SW480 (cell line): ENCODE data around the gene FHIP1A.

Experiments used
- DNase-seq: peaks from one replicate; pipeline ENCODE4 v3.0.0-alpha.2; 2016; ENCODE audit warnings: low spot score

FHIP1A gene

DNA sequence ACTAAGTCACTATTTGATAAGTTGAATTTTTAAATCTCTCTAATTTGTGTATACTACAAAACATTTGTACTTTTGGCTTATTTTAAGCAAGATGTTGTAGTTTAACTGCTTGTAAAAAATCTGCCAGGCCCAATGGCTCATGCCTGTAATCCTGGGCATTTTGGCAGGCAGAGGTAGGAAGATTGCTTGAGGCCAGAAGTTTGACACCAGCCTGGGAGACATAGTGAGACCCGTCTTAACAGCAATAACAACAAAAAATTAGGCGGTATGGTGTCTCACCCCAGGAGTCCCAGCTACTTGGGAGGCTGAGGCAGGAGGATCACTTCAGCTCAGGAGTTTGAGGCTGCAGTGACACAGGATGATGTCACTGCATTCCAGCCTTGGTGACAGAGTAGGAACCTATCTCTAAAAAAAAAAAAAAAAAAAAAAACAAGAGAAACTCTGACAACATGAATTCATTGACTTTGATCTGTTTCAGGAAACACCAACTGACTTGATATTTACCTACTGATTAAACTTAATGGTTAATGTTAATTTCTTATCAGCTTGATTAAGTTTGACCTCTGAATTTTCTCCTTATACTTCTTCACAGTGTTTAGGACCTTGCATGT is 8.9 kb downstream of the FHIP1A start:
- no peak for DNase-seq

DNA sequence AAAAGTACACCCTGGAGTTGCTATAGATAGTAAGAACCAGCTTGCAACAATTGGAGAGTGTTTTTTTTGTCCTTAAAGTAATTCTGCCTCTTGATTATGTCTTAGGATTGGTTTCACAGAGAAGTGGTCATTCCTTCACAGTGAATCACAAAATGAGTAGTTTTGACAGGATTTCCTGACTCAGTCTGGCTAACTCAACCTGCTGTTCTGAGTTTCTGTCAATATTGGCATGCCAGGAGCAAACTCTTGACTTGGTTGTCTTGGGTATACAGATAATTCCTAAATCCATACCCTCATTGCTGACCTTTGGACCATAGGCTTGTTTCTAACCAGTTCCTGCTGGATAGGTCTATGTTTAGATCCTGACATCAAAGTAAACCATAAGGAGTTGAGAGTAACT is 9.4 kb downstream of the FHIP1A start:
- no peak for DNase-seq

DNA sequence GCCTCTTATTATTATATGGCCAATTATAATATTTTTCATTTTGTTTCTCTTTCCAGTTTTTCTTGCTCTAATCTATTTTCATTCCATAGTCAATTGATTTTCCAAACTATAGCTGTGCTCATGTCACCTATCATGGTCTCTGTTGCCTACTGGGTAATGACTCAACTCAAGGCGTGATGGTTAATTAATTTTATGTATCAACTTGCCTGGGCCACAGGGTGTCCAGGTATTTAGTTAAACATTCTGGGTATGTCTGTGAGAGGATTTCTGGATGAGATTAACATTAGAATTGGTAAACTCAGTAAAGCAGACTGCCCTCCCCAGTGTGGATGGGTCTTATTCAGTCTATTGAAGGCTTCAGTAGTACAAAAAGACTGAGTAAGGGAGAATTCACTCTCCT is 9.9 kb downstream of the FHIP1A start:
- no peak for DNase-seq

DNA sequence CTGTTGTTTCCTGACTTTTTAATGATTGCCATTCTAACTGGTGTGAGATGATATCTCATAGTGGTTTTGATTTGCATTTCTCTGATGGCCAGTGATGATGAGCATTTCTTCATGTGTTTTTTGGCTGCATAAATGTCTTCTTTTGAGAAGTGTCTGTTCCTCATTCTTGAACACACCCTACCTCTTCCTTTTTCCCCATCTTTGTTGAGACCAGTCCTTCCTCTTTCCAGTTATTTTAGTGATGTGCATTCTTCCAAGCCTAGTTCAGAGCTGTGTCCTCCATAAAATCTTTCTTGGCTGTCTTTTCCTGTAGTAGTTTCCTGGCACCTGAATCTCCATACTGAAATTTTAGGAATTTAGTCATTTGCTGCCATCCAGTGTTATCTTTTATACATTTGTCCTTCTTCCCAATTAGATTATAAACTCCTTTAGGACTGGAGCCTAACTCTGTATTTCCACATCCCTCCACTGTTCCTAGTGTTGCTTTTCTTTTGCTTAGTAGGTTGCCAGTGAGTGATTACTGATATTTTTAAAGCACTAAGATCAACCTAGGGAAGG is 11.4 kb downstream of the FHIP1A start:
- no peak for DNase-seq

DNA sequence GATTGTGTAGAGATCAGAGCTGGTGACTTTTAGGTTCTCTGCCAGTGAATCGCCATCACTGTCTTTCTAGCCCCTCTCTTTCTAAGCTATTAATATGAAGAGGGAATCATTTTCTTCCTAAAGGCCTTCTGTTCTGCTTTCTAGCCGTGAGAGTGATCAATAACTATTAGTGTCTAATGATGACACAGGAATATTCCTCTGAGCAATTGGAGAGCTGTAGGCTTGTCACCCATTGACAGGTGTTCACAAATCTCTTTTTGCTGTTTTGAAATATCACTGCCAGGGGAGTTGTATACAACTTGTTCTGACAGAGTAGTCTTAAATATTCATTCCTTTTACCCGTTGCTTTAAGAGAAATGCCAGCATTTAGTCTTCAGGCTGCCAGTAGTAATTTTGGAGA is 13.9 kb downstream of the FHIP1A start:
- no peak for DNase-seq

DNA sequence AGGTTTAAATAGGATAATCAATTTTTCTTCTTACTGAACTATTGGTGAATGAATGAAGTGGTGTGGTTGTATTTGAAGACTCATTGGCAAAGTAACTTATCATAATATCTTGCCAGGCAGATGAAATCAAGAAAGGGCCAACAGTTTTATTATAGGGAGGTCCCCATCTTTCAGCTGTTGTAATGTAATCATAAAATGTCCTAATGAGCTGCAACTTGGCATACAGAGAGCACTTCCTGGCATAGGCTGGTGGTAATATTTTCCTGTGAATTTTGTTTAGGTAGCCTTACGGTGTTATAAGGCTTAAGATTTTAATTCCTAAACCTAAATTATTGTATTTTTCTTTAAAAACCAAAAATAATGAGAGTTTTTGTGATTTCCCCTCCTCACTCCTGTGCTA is 17.5 kb downstream of the FHIP1A start:
- no peak for DNase-seq

DNA sequence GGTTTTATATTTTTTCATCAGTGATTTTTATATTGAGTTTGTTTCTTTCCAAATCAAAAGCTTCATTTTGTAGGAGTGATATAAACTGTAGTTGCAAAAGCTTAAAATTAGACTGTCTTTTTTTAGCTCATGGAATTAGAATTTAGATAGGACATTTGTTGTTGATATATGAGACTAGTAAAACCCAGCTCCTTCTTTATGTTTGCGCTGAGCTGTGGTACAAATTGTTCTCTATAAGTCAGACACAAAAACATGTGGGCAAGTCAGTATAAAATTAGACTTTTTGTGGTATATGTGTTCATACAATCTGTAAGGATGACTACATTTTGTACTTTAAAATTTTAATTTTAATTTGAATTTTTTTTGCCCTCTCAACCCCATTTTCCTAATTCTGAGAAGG is 18.3 kb downstream of the FHIP1A start:
- DNase-seq = no peak

DNA sequence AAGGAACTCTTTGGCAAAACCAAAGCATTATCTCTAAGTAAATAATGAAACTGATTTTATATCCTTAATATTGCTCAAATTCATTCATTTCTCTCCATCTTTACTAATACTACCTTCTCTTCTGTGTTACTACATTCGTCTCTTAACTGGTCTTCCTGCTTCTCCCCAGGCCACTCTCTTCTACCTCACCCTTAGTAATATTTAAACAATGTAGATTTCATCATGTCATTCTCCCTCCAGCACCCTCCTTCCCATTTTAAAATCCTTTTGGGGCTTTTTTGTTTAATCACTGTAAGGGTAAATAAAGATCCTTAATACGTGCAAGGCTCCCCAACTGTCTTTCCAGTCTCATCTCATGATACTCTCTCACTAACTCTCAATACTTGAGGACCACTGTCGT is 19.4 kb downstream of the FHIP1A start:
- DNase-seq = no peak

DNA sequence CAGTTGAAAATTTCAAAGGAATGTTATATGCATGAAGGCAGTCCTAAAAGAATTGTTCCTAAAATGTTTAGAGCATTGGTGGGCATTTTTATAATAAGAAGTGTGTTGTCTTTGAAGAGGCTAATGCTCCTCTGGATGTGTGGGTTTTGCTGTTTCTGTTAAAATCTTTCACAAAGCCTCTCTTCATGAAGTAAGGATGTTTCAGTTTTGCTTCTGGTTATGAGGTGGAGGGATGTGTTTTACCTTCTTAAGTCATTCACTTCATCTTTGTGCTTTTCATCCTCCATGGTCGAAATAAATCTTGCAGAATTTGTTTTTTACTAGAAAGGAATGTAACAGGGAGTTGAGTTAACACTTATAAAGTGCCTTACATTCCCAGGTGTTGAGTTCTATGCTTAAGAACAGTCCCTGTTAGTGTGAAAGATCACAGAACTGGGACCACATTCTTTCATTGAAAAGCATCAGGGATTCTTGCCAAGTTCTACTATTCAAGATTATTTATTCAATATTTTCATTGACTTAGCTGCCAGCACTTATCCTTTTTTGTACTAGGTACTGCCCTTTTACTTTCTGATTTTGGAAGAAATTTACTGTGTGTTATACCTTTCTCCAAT is 21.1 kb downstream of the FHIP1A start:
- no peak for DNase-seq

DNA sequence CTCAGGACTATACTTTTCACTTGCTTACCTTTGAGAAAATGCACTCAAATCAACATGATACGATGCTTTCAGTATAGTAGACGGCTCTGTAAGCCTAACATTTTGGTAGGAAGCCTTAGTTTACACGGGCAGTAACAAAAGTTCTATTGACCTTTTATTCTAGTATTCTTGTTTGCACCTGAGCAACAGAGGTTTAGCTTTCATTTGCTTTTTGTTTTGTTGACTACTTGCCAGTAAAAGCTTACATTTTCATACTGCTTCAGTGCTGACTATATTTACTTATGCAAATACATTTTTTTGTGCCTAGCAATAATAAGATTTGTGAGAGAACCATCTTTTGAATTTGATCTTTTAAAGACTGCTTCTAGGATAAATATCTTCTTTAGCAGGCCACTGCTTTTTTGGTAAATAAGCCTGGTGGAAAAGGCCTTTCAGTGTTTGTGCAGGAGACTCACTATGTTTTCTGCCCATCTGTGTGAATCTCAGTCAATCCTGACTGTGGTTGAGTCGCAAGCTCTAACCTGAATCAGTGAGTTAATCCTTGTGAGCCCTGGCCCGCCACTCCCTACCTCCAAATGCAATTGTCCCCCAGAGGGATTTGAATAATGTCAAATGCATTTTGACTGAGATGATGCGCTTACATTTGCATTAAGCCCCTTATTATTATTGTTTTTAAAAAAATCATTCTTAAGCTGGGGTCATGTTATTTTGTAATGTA is 21.9 kb downstream of the FHIP1A start:
- no peak for DNase-seq

DNA sequence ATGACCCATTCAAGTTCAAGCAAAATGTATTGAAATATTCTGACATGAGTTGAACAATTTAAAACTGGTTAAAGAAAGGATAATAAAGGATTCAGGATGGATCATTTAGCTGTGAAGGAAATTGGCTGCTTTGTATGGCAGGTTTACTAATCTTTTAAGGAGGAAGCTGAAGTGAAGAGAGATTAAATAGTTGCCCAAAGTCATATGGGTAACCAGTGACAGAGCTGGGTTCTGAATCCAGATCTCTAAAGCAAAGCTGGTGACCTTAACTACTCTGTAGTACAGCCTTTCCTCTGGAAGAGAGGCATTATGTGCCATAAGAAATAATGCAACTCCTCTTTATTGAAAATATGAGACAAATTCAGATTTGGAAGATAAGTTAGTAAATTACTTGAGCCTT is 22.8 kb downstream of the FHIP1A start:
- no peak for DNase-seq

DNA sequence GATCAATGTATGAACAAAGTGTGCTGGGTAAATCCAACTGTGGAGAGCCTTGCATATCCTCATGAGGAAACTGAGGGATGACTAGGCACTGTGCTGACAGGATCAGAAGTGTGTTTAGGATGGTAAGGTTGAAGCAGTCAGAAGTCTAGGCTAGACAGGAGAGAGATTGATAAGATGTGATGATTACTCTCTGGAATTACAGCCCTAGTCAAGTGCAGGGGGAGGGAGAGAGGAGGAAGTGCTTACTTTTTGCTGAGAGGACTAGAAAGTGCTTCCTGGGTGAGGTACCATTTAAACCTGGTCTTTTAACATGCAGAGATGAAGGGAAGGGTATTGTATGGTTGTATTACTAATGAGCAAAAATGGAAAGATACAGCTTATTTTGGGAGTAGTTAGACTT is 23.7 kb downstream of the FHIP1A start:
- no peak for DNase-seq

DNA sequence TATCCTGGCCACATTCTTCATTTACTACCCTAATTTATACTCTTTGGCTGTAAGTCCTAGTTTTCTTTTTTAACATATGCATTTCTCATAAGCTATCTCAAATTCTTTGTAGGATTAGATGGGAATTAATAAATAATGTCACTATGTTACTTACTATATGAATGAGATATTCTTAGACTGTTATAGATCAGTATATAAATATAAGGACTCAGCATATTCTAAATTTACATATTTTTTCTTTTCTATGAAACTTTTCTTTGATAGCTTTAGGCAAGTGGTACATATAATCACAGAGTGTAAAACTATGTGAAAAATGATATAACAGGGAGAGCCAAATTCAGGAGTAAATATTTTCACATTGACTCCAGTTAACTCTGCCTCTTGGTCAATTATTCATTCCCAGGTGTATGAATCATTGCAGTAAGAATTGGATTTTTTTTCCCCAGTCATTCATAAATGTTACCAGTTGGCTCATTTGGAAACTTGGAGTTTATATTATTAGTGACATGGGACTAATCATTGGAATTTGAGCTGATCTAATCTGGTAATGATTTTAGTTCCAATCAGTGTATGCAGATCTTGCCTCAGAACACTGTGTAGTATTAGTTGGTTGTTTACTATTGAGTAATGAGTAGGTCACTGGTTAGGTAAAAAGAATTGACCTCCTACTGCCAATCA is 25.3 kb downstream of the FHIP1A start:
- no peak for DNase-seq

DNA sequence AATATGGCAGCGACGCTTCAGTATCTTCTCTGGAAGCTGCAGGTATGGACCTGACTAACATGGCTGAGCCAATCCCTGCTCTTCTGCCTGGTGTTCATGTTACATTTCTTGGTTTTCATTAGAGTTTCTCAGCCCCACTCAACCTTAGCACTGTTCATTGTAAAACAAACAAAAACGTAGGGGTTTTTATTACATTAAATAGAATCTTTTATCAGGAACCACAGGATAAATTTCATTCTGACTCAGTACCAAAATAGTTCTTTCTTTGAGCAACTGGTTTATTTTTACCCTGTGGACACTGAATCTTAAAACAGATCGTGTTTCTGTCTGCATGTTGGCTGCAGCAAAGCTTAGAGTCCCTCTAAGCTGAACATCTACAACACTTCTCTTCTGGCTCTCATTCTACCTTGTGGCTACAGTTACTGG is 27.1 kb downstream of the FHIP1A start:
- no peak for DNase-seq

DNA sequence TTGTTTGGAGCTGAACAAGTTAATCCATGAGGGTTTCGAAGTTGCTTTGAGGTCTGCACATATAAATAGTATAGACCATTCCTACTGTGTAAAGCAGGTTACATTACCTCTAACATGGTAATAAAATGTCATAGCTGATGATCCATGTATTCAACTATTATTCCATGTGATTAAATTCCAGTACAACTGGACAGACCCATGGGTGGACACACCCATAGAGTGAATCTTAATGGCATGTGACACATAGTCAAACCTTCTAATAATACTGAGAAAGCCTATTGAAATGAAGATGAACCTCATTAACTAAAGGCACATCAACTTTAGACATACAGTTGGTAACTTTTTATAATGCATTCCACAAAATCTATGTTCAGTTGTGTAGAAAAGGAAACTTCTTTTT is 28.5 kb downstream of the FHIP1A start:
- no peak for DNase-seq

DNA sequence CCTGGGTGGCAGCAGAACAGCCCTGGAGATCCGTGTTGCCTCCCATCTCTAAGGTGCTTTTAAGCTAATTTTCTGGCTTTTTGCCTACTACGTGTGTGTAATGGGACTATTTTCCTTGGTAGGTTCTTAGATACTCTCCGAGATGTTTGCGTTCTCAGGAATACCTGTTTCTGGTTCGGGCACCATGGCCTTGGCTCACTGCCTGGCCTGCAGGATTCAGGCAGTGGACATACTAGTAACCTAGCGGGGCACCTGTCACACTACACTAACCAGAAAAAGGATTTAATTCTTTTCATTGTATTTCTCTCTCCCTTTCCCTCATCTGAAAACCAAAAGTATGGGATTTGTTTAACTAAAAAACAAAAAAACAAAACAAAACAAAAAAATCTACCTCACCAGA is 29.2 kb downstream of the FHIP1A start:
- DNase-seq = no peak

DNA sequence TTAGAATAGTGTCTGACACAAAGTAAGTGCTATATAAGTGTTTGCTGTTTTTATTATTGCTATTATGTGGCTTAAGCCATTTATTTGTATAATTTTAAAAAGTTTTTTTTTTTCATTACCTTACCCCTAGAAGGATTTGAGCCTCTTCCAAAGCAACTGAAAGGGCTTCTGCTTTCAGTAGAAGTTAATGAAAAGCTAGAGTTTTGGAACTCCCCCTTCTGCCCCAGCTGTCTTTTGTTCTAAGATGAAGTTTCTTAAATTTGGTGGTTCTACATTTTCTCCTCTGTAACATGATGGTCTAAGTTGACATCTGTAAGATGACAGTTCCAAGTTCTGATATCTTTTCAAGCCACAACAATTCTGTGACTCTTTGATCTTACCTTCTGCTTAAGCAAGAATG is 30.3 kb downstream of the FHIP1A start:
- DNase-seq = no peak

DNA sequence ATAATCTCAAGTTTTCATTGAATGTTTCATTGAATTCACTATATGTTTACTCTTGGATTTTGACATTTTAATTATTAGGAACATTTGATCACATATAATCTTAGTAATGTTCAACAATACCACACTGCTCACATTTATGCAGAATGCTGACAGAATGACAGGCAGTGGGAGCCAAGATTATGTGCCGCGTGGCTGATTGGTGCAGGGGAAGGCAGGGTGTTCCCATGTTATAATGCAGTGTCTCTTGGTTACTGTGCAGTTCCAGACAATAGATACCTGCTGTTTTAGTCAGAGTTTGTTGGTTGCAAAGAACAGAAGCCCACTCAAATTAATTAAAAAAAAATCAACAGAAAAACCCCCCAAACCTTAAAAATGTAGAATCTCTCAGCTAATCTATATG is 33.0 kb downstream of the FHIP1A start:
- no peak for DNase-seq

DNA sequence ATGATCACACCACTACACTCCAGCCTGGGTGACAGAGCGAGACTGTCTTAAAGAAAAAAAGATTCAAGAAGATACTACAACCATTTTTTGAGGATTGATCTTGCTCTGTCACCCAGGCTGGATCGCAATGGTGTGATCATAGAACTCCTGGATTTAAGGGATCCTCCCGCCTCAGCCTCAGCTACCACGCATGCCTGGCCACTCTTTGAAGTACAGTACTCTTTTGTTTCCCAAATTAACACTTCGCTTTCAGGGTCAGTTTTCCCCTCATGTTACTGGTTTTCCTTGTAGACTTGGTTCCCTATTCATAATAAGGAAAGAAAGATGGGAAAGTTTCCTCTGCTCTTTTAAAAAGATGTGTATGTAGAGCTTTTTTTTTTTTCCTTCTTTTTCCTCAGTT is 34.3 kb downstream of the FHIP1A start:
- DNase-seq = no peak

DNA sequence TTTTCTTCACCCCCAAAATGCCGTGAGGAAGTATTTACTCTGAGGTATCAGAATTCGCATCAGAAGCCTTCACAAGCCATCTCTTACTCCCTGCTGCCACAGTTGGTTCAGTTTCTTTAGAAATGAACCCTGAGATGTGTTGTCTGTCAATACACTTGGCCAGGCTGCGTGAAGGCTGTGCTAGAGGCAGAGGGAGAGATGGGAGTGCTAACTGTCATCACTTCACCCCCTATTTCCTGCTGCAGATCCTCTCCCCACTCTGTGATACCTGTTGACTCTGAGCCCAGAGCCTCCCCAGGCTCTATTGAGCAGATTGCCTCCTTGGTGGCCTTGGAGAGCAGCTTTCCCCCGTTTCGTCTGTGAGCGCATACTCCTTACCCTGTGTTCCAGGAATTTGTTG is 34.8 kb downstream of the FHIP1A start:
- DNase-seq = no peak

DNA sequence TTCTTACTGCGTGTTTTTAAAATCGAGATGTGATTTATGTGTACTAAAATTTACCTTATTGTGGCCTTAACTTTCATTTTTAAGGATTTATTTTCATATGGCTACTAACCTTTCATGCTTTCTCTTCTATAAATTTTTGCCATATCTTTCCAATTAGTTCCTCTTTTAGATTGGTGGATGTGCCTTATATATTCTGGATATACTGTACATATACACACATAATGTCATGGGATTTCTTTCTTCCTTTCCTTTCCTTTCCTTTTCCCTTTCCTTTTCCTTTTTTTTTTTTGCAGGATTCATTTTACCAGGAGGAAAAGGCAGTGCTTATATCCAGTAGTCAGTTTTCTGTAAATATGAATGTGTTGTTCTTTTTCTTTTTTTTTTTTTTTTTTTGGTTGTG is 37.2 kb downstream of the FHIP1A start:
- DNase-seq = no peak

DNA sequence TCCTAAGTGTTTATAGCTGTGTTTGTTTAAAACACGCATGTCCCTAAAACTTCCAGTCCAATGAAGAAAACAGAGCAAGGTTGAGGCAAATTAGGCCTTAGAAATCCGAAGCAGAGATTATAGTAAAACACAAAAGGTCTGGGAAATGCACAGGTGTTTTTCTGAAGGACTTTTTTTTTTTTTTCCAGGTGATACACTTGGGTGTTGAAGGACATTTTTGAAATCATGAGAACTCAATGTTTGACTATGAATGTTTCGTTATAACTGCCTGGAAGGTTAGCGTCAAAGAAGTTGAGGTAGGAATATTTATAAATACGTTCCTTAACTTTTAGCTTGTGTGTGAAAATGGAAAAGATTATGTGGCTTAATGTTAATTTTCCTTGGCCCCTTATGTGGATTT is 45.5 kb downstream of the FHIP1A start:
- DNase-seq = no peak

DNA sequence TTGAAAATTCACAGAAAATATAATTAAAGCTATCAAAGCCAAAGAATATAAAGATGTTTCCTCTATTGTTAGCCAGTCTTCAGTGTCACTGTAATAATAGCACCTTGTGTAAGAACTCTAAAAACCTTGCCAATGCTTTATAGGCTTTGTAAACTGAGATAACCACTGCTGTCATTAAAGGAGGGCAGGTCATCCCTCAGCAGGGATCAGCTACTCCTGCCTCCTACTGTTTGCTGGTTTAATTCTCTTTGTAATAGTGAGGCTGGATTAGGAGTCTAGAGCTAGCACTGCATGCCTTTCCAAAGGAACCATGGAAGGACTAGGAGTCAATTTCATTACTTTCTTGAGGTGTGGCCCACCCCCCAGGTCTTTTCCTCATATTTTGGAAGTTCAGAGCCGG is 46.2 kb downstream of the FHIP1A start:
- no peak for DNase-seq
